Neural cell (in vitro differentiated cells): ENCODE measurements around the gene ADAM10. TPM values are rescaled to one million over a fixed set of nuclear protein-coding genes. Genes with fewer than 3 reads are reported as not detected.

Experiments used
- H2AFZ ChIP-seq: fragments of 200-600, 300-800 bp; sonication (generic), shearing (Covaris generic); 2 replicates; pipeline ENCODE4 v1.6.0; 2014; ENCODE audit warnings: low read depth, mild to moderate bottlenecking, antibody characterized with exemption, low read length, moderate library complexity
- H3F3A ChIP-seq: fragments of 200-600 bp; shearing (Covaris generic); 2 replicates; pipeline ENCODE4 v1.6.1; 2016; ENCODE audit warnings: mild to moderate bottlenecking, moderate library complexity, mixed read lengths, antibody characterized with exemption, low read length; ENCODE audit not compliant: insufficient read depth, poor library complexity, severe bottlenecking
- H3K27ac ChIP-seq: fragments of 200-600, 300-800 bp; sonication (generic), shearing (Covaris generic); 2 replicates; pipeline ENCODE4 v1.5.1; 2014; ENCODE audit warnings: mild to moderate bottlenecking, low read length, moderate library complexity
- H3K27me3 ChIP-seq: fragments of 300-800, 200-600 bp; sonication (generic), shearing (Covaris generic); 2 replicates; pipeline ENCODE4 v1.6.0; 2014; ENCODE audit warnings: mild to moderate bottlenecking, low read depth, low read length, moderate library complexity; ENCODE audit not compliant: insufficient read depth
- H3K36me3 ChIP-seq: fragments of 300-800, 200-600 bp; sonication (generic), shearing (Covaris generic); 2 replicates; pipeline ENCODE4 v1.5.1; 2014; ENCODE audit warnings: mild to moderate bottlenecking, antibody characterized with exemption, low read length, moderate library complexity; ENCODE audit not compliant: insufficient read depth
- H3K4me2 ChIP-seq: fragments of 300-800, 200-600 bp; sonication (generic), shearing (Covaris generic); 2 replicates; pipeline ENCODE4 v1.6.0; 2014; ENCODE audit warnings: mild to moderate bottlenecking, low read length
- H3K4me3 ChIP-seq: fragments of 300-800, 200-600 bp; sonication (generic), shearing (Covaris generic); 2 replicates; pipeline ENCODE4 v1.5.1; 2014; ENCODE audit warnings: mild to moderate bottlenecking, low read length, moderate library complexity
- H3K79me2 ChIP-seq: fragments of 200-600 bp; shearing (Covaris generic); replicated peaks from 2 replicates; pipeline ENCODE4 v1.6.0; 2014; ENCODE audit warnings: mild to moderate bottlenecking, low read length, moderate library complexity; ENCODE audit not compliant: insufficient read depth
- H3K9ac ChIP-seq: fragments of 300-800, 200-600 bp; sonication (generic), shearing (Covaris generic); 2 replicates; pipeline ENCODE4 v1.6.1; 2016; ENCODE audit warnings: mild to moderate bottlenecking, low read length, mixed read lengths
- H3K9me2 ChIP-seq: fragments of 200-600 bp; shearing (Covaris generic); 2 replicates; pipeline ENCODE4 v1.6.1; 2016; ENCODE audit warnings: mild to moderate bottlenecking, low read length, mixed read lengths; ENCODE audit not compliant: insufficient read depth
- H3K9me3 ChIP-seq: fragments of 200-600, 300-800 bp; sonication (generic), shearing (Covaris generic); 2 replicates; pipeline ENCODE4 v1.6.1; 2016; ENCODE audit warnings: mild to moderate bottlenecking, mixed run types, low read length, moderate library complexity, mixed read lengths
- H4K20me1 ChIP-seq: fragments of 200-600 bp; shearing (Covaris generic); 2 replicates; pipeline ENCODE4 v1.6.1; 2016; ENCODE audit warnings: mild to moderate bottlenecking, mixed run types; ENCODE audit not compliant: insufficient read depth
- EP300 ChIP-seq: fragments of 450-650 bp; conservative IDR thresholded peaks from 2 replicates; pipeline ENCODE4 v1.6.1; 2014; ENCODE audit warnings: antibody characterized with exemption, mild to moderate bottlenecking, moderate library complexity; ENCODE audit not compliant: poor library complexity, severe bottlenecking
- EZH2 ChIP-seq: fragments of 200-600, 300-800 bp; shearing (Covaris generic), sonication (generic); IDR thresholded peaks from 2 replicates; pipeline ENCODE4 v1.6.1; 2014; ENCODE audit warnings: antibody characterized with exemption, low read length, borderline replicate concordance, mild to moderate bottlenecking; ENCODE audit not compliant: insufficient read depth, poor library complexity, severe bottlenecking
- MXI1 ChIP-seq: fragments of 450-650 bp; conservative IDR thresholded peaks from 2 replicates; pipeline ENCODE4 v1.6.1; 2014; ENCODE audit warnings: antibody characterized with exemption, mild to moderate bottlenecking; ENCODE audit not compliant: poor library complexity, severe bottlenecking
- POLR2AphosphoS5 ChIP-seq: IDR thresholded peaks from 2 replicates; pipeline ENCODE4 v1.6.1; 2012
- RAD21 ChIP-seq: fragments of 450-650 bp; conservative IDR thresholded peaks from 2 replicates; pipeline ENCODE4 v1.6.1; 2014; ENCODE audit warnings: antibody characterized with exemption, mild to moderate bottlenecking, moderate library complexity
- REST ChIP-seq: IDR thresholded peaks from 2 replicates; pipeline ENCODE4 v1.6.1; 2012; ENCODE audit warnings: borderline replicate concordance
- SMC3 ChIP-seq: fragments of 450-650 bp; conservative IDR thresholded peaks from 2 replicates; pipeline ENCODE4 v1.6.1; 2014; ENCODE audit warnings: antibody characterized with exemption, mild to moderate bottlenecking, moderate library complexity; ENCODE audit not compliant: poor library complexity
- TAF1 ChIP-seq: IDR thresholded peaks from 2 replicates; pipeline ENCODE4 v1.6.1; 2012; ENCODE audit warnings: low read depth
- polyA plus RNA-seq: library from polyadenylated mRNA; depleted of rRNA; stranded (reverse); fragments of >200 nt; gene quantifications from 2 replicates; pipeline ENCODE4 v1.2.3, GENCODE V29; 2014
- TF ChIP-seq, protein P1 (sequence below): fragments of 450-650 bp; IDR thresholded peaks from 2 replicates; pipeline ENCODE4 v1.5.1; 2014; ENCODE audit warnings: antibody characterized with exemption, mild to moderate bottlenecking, moderate library complexity; ENCODE audit not compliant: poor library complexity, severe bottlenecking

Gene ADAM10
- polyA plus RNA-seq, 1 donor from 2014 or later: 66.3 TPM

DNA sequence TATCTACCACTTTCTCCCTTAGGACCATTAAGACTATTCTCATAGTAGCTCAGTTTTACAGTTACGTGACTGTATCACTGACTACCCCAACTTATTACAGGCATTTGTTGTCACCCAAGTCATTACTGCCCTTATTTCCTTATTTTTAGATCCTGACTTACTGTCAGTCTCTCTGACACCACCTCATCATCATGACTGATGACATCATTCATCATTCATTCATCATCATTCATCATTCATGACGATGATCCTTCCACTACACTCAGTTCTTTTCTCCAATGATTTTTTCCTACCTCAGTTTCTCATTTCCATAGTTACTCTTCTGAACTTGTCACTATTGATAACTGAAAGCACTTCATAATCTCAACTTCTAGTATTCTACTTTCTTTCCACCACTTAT is 83.8 kb downstream of the ADAM10 start:
- no peak overlapping the region for H2AFZ ChIP-seq
- H3K36me3 ChIP-seq: peaks cover 7% of the 10 kb centered on the region
- H3K9me2 ChIP-seq: no peaks in the 10 kb centered on the region
- no peak overlapping the region for H3K27ac ChIP-seq
- no peak overlapping the region for H3K9ac ChIP-seq
- no peaks in the 10 kb centered on the region for H4K20me1 ChIP-seq
- no peaks in the 10 kb centered on the region for H3K79me2 ChIP-seq
- TF ChIP-seq EZH2 (no peak), TAF1 (no peak), SMC3 (no peak), POLR2AphosphoS5 (no peak), MXI1 (no peak), REST (no peak), EP300 (no peak)
- TF ChIP-seq, protein P1, sequence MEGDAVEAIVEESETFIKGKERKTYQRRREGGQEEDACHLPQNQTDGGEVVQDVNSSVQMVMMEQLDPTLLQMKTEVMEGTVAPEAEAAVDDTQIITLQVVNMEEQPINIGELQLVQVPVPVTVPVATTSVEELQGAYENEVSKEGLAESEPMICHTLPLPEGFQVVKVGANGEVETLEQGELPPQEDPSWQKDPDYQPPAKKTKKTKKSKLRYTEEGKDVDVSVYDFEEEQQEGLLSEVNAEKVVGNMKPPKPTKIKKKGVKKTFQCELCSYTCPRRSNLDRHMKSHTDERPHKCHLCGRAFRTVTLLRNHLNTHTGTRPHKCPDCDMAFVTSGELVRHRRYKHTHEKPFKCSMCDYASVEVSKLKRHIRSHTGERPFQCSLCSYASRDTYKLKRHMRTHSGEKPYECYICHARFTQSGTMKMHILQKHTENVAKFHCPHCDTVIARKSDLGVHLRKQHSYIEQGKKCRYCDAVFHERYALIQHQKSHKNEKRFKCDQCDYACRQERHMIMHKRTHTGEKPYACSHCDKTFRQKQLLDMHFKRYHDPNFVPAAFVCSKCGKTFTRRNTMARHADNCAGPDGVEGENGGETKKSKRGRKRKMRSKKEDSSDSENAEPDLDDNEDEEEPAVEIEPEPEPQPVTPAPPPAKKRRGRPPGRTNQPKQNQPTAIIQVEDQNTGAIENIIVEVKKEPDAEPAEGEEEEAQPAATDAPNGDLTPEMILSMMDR: no peak
- H3K9me3 ChIP-seq: no peaks in the 10 kb centered on the region
- H3F3A ChIP-seq: no peaks in the 10 kb centered on the region
- no peak overlapping the region for H3K4me2 ChIP-seq
- no peaks in the 10 kb centered on the region for H3K27me3 ChIP-seq
- no peak overlapping the region for H3K4me3 ChIP-seq

GRCh38 chr15:58650102-58650501 is 99.4 kb downstream of the ADAM10 start:
- no peaks in the 10 kb centered on the region for H3K27me3 ChIP-seq
- no peak overlapping the region for H3K4me2 ChIP-seq
- no peaks in the 10 kb centered on the region for H3K36me3 ChIP-seq
- no peak overlapping the region for H3K4me3 ChIP-seq
- H4K20me1 ChIP-seq: no peaks in the 10 kb centered on the region
- H3K9ac ChIP-seq: no peak overlapping the region
- no peaks in the 10 kb centered on the region for H3K9me3 ChIP-seq
- TF ChIP-seq REST (no peak), EZH2 (no peak), POLR2AphosphoS5 (no peak), RAD21 (no peak), TAF1 (no peak), MXI1 (no peak), EP300 (no peak), SMC3 (no peak)
- TF ChIP-seq, protein P1: no peak
- H2AFZ ChIP-seq: no peak overlapping the region
- H3K27ac ChIP-seq: no peak overlapping the region
- H3K79me2 ChIP-seq: no peaks in the 10 kb centered on the region
- no peaks in the 10 kb centered on the region for H3K9me2 ChIP-seq
- no peaks in the 10 kb centered on the region for H3F3A ChIP-seq
